Mesothelial cell of epicardium (in vitro differentiated cells): ENCODE results near the gene SV2B. TPM values are rescaled to one million over a fixed set of nuclear protein-coding genes. Genes with fewer than 3 reads are reported as not detected.
A peak's percentile ranks its signal among the peaks of the same experiment; 100 is the strongest.

Experiments used
- DNase-seq, 2 experiments: peaks; one replicate each; pipeline ENCODE4 v3.0.0; 2021; ENCODE audit warnings: low spot score in 2 of 2; ENCODE audit not compliant: unreplicated experiment in 2 of 2
- H3K27ac Mint-ChIP-seq: 2 replicates; pipeline ENCODE4 v1.8.0; 2021; ENCODE audit warnings: mixed read lengths
- H3K27me3 Mint-ChIP-seq: 2 replicates; pipeline ENCODE4 v1.8.0; 2021; ENCODE audit warnings: low read depth, mixed read lengths
- H3K36me3 Mint-ChIP-seq: 2 replicates; pipeline ENCODE4 v1.8.0; 2021; ENCODE audit warnings: mixed read lengths
- H3K4me1 Mint-ChIP-seq: 2 replicates; pipeline ENCODE4 v1.8.0; 2021; ENCODE audit warnings: mixed read lengths
- H3K4me3 Mint-ChIP-seq: 2 replicates; pipeline ENCODE4 v1.8.0; 2021; ENCODE audit warnings: mild to moderate bottlenecking, moderate library complexity, mixed read lengths
- H3K9me3 Mint-ChIP-seq: 2 replicates; pipeline ENCODE4 v1.8.0; 2021; ENCODE audit warnings: mixed read lengths
- total RNA-seq: library from RNA; stranded (reverse); gene quantifications from 3 replicates; pipeline ENCODE4 v1.2.1, GENCODE V29; 2021
- TF ChIP-seq, protein P1 (sequence below): fragments of 200-600 bp; sonication (generic); IDR thresholded peaks from one replicate; pipeline ENCODE4 v1.5.0; 2021; ENCODE audit warnings: antibody characterized with exemption; ENCODE audit not compliant: unreplicated experiment

The SV2B gene
- total RNA-seq, 1 donor from 2014 or later = 0.29 TPM

DNA sequence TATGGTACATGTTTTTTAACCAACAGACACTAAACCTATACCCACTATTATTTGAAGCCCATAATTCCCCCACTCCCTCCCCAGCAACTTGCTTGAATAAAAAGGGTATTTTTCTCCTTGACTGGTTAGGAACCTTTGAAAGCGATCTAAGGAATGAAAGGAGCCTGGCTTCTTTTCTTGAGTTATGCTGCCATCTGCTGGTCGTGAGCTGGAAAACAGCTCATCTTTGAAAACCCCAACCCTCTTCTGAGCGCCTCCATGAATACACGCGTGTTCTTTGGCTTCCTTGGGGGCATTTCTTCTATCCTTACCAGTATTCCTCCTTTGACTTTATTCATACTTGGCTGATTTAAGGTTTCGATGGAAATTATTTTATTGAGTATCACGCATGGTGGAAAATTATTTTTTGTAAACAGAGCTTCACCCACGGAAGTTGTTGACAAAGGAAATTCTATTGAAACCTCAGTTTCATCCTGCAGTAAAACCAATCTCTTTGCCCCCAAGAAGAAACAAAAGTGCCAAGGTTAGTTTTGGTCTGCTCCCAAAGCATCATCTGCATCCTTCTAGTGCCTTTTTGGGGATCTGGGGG is 171.6 kb downstream of the SV2B start:
- Mint-ChIP-seq H3K4me3 (no peak overlapping the region), H3K36me3 (no peaks in the 10 kb centered on the region), H3K9me3 (peaks cover 12% of the 10 kb centered on the region), H3K27ac (no peak overlapping the region), H3K27me3 (peaks cover 71% of the 10 kb centered on the region), H3K4me1 (no peaks in the 10 kb centered on the region)
- peak in 1 of 2 experiments; percentile 73 for DNase-seq
- TF ChIP-seq, protein P1, sequence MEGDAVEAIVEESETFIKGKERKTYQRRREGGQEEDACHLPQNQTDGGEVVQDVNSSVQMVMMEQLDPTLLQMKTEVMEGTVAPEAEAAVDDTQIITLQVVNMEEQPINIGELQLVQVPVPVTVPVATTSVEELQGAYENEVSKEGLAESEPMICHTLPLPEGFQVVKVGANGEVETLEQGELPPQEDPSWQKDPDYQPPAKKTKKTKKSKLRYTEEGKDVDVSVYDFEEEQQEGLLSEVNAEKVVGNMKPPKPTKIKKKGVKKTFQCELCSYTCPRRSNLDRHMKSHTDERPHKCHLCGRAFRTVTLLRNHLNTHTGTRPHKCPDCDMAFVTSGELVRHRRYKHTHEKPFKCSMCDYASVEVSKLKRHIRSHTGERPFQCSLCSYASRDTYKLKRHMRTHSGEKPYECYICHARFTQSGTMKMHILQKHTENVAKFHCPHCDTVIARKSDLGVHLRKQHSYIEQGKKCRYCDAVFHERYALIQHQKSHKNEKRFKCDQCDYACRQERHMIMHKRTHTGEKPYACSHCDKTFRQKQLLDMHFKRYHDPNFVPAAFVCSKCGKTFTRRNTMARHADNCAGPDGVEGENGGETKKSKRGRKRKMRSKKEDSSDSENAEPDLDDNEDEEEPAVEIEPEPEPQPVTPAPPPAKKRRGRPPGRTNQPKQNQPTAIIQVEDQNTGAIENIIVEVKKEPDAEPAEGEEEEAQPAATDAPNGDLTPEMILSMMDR = peak; percentile 84

DNA sequence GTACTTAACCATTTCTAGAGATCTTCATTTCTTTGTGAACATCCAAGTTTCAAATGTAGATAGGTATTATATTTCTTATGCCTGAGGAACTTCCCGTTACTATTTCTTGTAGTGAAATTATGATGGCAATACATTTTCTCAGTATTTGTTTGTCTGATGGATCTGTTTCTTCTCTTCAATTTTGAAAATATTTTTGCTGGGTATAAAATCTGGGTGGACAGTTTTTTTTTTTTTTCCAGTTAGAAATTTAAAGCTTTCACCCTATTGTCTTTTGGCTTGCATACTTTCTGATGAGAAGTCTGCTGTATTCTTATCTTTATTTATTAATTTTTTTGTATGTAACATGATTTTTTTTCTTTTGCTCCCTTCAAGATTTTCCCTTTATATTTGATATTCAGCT is 175.8 kb downstream of the SV2B start:
- no peak for DNase-seq
- Mint-ChIP-seq H3K9me3 (peaks cover 23% of the 10 kb centered on the region), H3K36me3 (no peaks in the 10 kb centered on the region), H3K4me3 (no peak overlapping the region), H3K27ac (no peak overlapping the region), H3K27me3 (peaks cover 38% of the 10 kb centered on the region), H3K4me1 (peaks cover 7% of the 10 kb centered on the region)
- TF ChIP-seq, protein P1 = no peak

DNA sequence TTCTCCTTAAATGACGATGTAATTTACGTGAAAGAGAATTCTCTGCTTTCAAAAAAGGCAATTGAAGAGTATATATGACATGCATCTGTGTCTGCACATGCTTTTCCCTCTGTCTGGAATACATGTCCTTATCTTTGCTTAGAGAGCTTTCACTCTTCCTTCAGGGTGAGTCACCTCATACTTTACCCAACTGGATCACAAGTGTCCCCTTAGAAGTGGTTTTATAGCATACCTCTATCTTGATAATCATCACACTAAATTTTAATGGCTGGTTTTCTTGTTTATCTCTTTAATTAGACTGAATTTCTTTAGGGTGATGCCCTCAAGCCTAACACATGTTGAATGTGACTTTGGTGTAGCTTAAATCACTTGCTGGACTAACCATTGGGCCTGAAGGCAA is 178.9 kb downstream of the SV2B start:
- TF ChIP-seq, protein P1 = no peak
- no peak overlapping the region for H3K4me3 Mint-ChIP-seq
- H3K9me3 Mint-ChIP-seq = peaks cover 23% of the 10 kb centered on the region
- no peaks in the 10 kb centered on the region for H3K36me3 Mint-ChIP-seq
- H3K27me3 Mint-ChIP-seq = peaks cover 30% of the 10 kb centered on the region
- no peak for DNase-seq
- no peak overlapping the region for H3K27ac Mint-ChIP-seq
- peaks cover 7% of the 10 kb centered on the region for H3K4me1 Mint-ChIP-seq

DNA sequence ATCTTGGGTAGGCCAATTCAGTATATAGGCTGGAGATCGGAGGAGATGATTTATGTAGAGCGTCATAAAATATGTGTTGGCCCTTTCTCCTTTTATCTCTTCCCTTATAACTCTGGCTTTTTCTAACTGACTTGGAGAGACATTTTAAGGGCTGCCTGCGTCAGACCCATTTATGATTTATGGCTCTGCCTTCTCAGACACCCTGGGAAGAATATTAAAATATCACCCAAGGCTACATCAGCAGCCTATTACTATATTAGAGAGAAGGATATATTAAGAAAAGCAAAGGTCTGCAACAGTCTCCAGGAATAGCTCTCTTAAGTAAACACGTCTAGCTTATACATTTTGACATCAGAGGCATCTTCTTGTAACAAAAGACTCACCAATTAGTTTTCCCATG is 179.4 kb downstream of the SV2B start:
- peaks cover 7% of the 10 kb centered on the region for H3K4me1 Mint-ChIP-seq
- no peak overlapping the region for H3K27ac Mint-ChIP-seq
- peaks cover 29% of the 10 kb centered on the region for H3K27me3 Mint-ChIP-seq
- H3K36me3 Mint-ChIP-seq = no peaks in the 10 kb centered on the region
- TF ChIP-seq, protein P1 = no peak
- DNase-seq = no peak
- peaks cover 23% of the 10 kb centered on the region for H3K9me3 Mint-ChIP-seq
- no peak overlapping the region for H3K4me3 Mint-ChIP-seq

DNA sequence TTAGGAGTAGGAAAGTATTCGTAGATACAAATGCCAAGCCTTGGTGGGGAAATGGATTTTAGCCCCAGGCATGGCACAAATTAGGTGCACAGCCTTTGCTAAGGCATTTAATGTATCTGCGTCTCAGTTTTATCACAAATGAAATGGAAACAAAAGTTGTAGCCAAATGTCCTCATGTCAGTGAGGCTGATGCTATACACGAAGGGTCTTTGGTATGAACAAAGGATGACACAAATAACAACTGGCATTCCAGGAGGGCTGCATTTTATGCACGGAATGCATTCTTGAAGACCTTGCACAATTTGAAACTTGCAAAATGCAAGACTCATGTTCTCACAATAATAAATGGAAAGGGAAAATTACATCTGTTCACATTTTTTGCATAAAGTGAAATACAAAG is 181.9 kb downstream of the SV2B start:
- TF ChIP-seq, protein P1 = no peak
- Mint-ChIP-seq H3K4me1 (peaks cover 7% of the 10 kb centered on the region), H3K27me3 (peaks cover 45% of the 10 kb centered on the region), H3K27ac (no peak overlapping the region), H3K9me3 (peaks cover 10% of the 10 kb centered on the region), H3K36me3 (no peaks in the 10 kb centered on the region), H3K4me3 (no peak overlapping the region)
- no peak for DNase-seq

DNA sequence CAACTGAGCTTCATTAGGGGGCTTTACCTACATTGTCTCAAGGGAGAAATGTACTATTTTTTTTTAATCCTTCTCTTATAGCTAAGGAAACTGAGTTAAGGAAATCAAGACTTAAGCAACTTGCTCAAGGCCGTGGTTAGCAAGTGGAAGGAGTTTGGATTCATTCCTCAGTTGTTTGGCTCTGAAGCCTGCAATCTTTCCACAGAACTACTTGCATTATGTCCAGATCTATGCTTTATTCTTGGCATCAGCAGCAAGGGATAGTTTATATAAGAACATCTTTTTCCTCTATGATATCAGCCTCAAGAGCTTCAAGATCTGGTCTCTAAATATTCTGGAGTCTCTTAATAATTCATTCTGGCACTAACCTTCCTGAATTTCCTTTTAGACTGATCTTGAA is 182.4 kb downstream of the SV2B start:
- peaks cover 7% of the 10 kb centered on the region for H3K4me1 Mint-ChIP-seq
- peaks cover 50% of the 10 kb centered on the region for H3K27me3 Mint-ChIP-seq
- H3K4me3 Mint-ChIP-seq = no peak overlapping the region
- DNase-seq = no peak
- no peaks in the 10 kb centered on the region for H3K36me3 Mint-ChIP-seq
- H3K9me3 Mint-ChIP-seq = peaks cover 4% of the 10 kb centered on the region
- H3K27ac Mint-ChIP-seq = no peak overlapping the region
- TF ChIP-seq, protein P1 = no peak
